H9 (cell line): ENCODE data around the gene CYP39A1. TPM values are rescaled to one million over a fixed set of nuclear protein-coding genes. Genes with fewer than 3 reads are reported as not detected.

Source experiments
- DNase-seq: peaks from one replicate; pipeline ENCODE4 v3.0.0-alpha.2; 2017
- H2AFZ ChIP-seq: one replicate; pipeline ENCODE4 v1.6.1; 2013; ENCODE audit warnings: mild to moderate bottlenecking, low read length, control low read depth, moderate library complexity
- H2AK5ac ChIP-seq: 2 replicates; pipeline ENCODE4 v1.6.1; 2013; ENCODE audit warnings: low read length, control low read depth, mixed read lengths; ENCODE audit not compliant: insufficient read length
- H2BK120ac ChIP-seq: one replicate; pipeline ENCODE4 v1.6.1; 2013; ENCODE audit warnings: low read depth, mild to moderate bottlenecking, low read length, control low read depth, inconsistent platforms; ENCODE audit not compliant: poor library complexity, severe bottlenecking
- H2BK12ac ChIP-seq: 2 replicates; pipeline ENCODE4 v1.6.1; 2013; ENCODE audit warnings: low read length, control low read depth, mixed read lengths, low read depth; ENCODE audit not compliant: insufficient read length
- H2BK15ac ChIP-seq: 2 replicates; pipeline ENCODE4 v1.6.1; 2013; ENCODE audit warnings: low read depth, low read length, control low read depth
- H2BK20ac ChIP-seq: one replicate; pipeline ENCODE4 v1.6.1; 2013; ENCODE audit warnings: low read depth, mild to moderate bottlenecking, low read length, control low read depth, inconsistent platforms; ENCODE audit not compliant: poor library complexity, severe bottlenecking
- H2BK5ac ChIP-seq: 2 replicates; pipeline ENCODE4 v1.6.1; 2013; ENCODE audit warnings: low read length, control low read depth, mixed read lengths; ENCODE audit not compliant: insufficient read length
- H3K14ac ChIP-seq: 2 replicates; pipeline ENCODE4 v1.6.1; 2013; ENCODE audit warnings: low read length, control low read depth; ENCODE audit not compliant: insufficient read depth
- H3K18ac ChIP-seq: 2 replicates; pipeline ENCODE4 v1.6.1; 2013; ENCODE audit warnings: low read depth, mild to moderate bottlenecking, mixed read lengths, low read length, control low read depth; ENCODE audit not compliant: insufficient read length
- H3K23ac ChIP-seq: 2 replicates; pipeline ENCODE4 v1.6.1; 2013; ENCODE audit warnings: low read length, control low read depth, mixed read lengths, low read depth; ENCODE audit not compliant: insufficient read length
- H3K23me2 ChIP-seq: 2 replicates; pipeline ENCODE4 v1.6.1; 2013; ENCODE audit warnings: low read depth, mild to moderate bottlenecking, mixed read lengths, low read length, control low read depth; ENCODE audit not compliant: insufficient read length, poor library complexity, severe bottlenecking
- H3K27ac ChIP-seq: 2 replicates; pipeline ENCODE4 v1.5.1; 2013; ENCODE audit warnings: low read length, control low read depth, mixed read lengths, low read depth; ENCODE audit not compliant: insufficient read length
- H3K27me3 ChIP-seq: 2 replicates; pipeline ENCODE4 v1.6.1; 2013; ENCODE audit warnings: low read length, control low read depth, inconsistent platforms; ENCODE audit not compliant: insufficient read depth
- H3K4ac ChIP-seq: 2 replicates; pipeline ENCODE4 v1.6.1; 2013; ENCODE audit warnings: low read depth, mild to moderate bottlenecking, control low read depth, inconsistent platforms, low read length, moderate library complexity
- H3K4me1 ChIP-seq: 2 replicates; pipeline ENCODE4 v1.6.1; 2013; ENCODE audit warnings: low read length, control low read depth, inconsistent platforms; ENCODE audit not compliant: insufficient read depth
- H3K4me2 ChIP-seq: 2 replicates; pipeline ENCODE4 v1.6.1; 2013; ENCODE audit warnings: low read length, control low read depth, mixed read lengths; ENCODE audit not compliant: insufficient read length, insufficient read depth
- H3K56ac ChIP-seq: 2 replicates; pipeline ENCODE4 v1.6.1; 2013; ENCODE audit warnings: low read depth, mild to moderate bottlenecking, mixed read lengths, low read length, control low read depth; ENCODE audit not compliant: insufficient read length
- H3K79me1 ChIP-seq: 2 replicates; pipeline ENCODE4 v1.6.1; 2013; ENCODE audit warnings: low read depth, mild to moderate bottlenecking, moderate library complexity, low read length, control low read depth, inconsistent platforms; ENCODE audit not compliant: insufficient read depth, poor library complexity, severe bottlenecking
- H3K79me2 ChIP-seq: 2 replicates; pipeline ENCODE4 v1.6.1; 2013; ENCODE audit warnings: low read length, control low read depth, inconsistent platforms; ENCODE audit not compliant: insufficient read depth
- H3K9ac ChIP-seq: 2 replicates; pipeline ENCODE4 v1.6.1; 2013; ENCODE audit warnings: low read length, control low read depth, mixed read lengths; ENCODE audit not compliant: insufficient read length; ENCODE audit errors: extremely low read depth
- H3K9me3 ChIP-seq: one replicate; pipeline ENCODE4 v1.6.1; 2013; ENCODE audit warnings: low read depth, low read length, inconsistent platforms; ENCODE audit not compliant: control insufficient read depth
- H3T11ph ChIP-seq: one replicate; pipeline ENCODE4 v1.6.1; 2013; ENCODE audit warnings: mild to moderate bottlenecking, low read length, control low read depth, inconsistent platforms
- H4K20me1 ChIP-seq: one replicate; pipeline ENCODE4 v1.6.1; 2013; ENCODE audit not compliant: control insufficient read depth, insufficient read length, insufficient read depth
- H4K5ac ChIP-seq: 2 replicates; pipeline ENCODE4 v1.6.1; 2013; ENCODE audit warnings: low read depth, mild to moderate bottlenecking, mixed read lengths, low read length, control low read depth; ENCODE audit not compliant: insufficient read length
- H4K8ac ChIP-seq: replicated peaks from 2 replicates; pipeline ENCODE4 v1.6.1; 2013; ENCODE audit warnings: low read length, control low read depth, mixed read lengths, low read depth; ENCODE audit not compliant: insufficient read length
- H4K91ac ChIP-seq: 2 replicates; pipeline ENCODE4 v1.6.1; 2013; ENCODE audit warnings: low read depth, mild to moderate bottlenecking, moderate library complexity, mixed read lengths, low read length, control low read depth; ENCODE audit not compliant: insufficient read length
- H3K27ac Mint-ChIP-seq, 3 experiments: 2 replicates in 2 of 3; 3 replicates in 1 of 3; pipeline ENCODE4 v1.8.0; 2020 to 2021; ENCODE audit warnings: mixed read lengths in 3 of 3, mild to moderate bottlenecking in 1 of 3, moderate library complexity in 1 of 3
- H3K27me3 Mint-ChIP-seq: 2 replicates; pipeline ENCODE4 v1.8.0; 2021; ENCODE audit warnings: low read depth, mild to moderate bottlenecking, moderate library complexity, mixed read lengths
- H3K36me3 Mint-ChIP-seq, 3 experiments: 2 replicates in 2 of 3; 3 replicates in 1 of 3; pipeline ENCODE4 v1.8.0; 2020 to 2021; ENCODE audit warnings: low read depth in 3 of 3, mixed read lengths in 3 of 3; ENCODE audit not compliant: insufficient read depth in 1 of 3
- H3K4me1 Mint-ChIP-seq, 2 experiments: 2 replicates each; pipeline ENCODE4 v1.8.0; 2020; ENCODE audit warnings: mixed read lengths in 2 of 2
- H3K4me3 Mint-ChIP-seq, 2 experiments: 2 replicates in 1 of 2; 3 replicates in 1 of 2; pipeline ENCODE4 v1.8.0; 2020 to 2021; ENCODE audit warnings: mild to moderate bottlenecking in 2 of 2, mixed read lengths in 2 of 2, moderate library complexity in 1 of 2
- H3K9me3 Mint-ChIP-seq, 2 experiments: 2 replicates in 1 of 2; 3 replicates in 1 of 2; pipeline ENCODE4 v1.8.0; 2020; ENCODE audit warnings: mild to moderate bottlenecking in 2 of 2, mixed read lengths in 2 of 2, moderate library complexity in 1 of 2
- WGBS: extraction: QIAGEN DNeasy Blood & Tissue Kit; methylation state at CpG from one replicate; pipeline ENCODE4 v1.1.7; 2013; ENCODE audit warnings: missing lambda C conversion rate, low lambda C conversion rate, mixed read lengths; ENCODE audit not compliant: insufficient read length; ENCODE audit errors: extremely low coverage; 5-methylcytosine and 5-hydroxymethylcytosine counted together
- total RNA-seq: library from RNA; stranded (reverse); gene quantifications from 2 replicates; pipeline ENCODE4 v1.2.1, GENCODE V29; 2021
- TF ChIP-seq, protein P1 (sequence below): fragments of 200-600 bp; sonication (generic); conservative IDR thresholded peaks from 3 replicates; pipeline ENCODE4 v1.8.0; 2021; ENCODE audit warnings: antibody characterized with exemption, mild to moderate bottlenecking

The CYP39A1 gene
- total RNA-seq, 1 experiment from 2014 or later: 0.50 TPM

DNA sequence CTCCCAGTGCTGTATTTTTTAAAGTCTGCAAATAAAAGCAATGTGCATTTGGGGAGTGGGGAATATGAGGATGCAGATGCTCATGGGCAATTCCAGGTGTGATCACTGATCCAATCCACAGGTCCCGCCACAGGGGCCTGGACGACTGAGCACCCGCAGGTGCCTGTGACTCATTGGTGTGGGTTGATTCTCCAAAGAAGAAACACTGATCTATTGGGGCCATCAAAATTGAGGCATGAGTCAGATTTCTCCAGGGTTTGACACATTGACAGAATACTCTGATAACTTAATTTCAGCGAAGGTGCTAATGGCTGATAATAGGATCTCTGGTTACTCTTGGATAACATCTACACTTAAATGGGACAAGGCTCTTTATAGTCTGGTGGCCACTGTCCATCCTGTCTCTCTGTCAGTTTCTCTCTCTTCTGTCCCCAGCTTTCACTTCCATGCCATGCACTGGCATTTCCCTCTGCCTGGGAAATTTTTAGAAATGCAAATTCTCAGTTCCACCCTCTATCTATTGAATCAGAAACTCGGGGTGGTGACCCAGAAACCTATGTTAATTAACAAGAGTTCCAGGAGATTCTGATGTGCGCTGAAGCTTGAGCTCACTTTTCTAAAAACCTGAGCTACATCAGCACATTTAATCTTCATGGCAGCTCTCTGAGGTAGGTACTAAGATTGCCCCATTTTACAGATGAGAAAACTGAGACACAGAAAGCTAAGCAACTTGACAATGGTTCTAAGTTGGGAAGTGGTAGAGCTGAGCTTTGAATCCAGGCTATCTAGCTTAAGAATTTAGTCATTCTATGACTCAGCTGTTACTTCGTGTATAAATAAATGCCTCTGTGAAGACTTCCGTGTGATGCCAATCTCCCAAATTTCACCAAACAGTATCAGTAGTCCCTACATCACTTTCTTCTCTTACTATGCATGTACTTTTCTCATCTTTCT is 151.2 kb downstream of the CYP39A1 start:
- Histone ChIP-seq H2BK12ac (no peak overlapping the region), H4K91ac (no peak overlapping the region), H3K18ac (no peak overlapping the region), H3K23me2 (no peaks in the 10 kb centered on the region), H3K9me3 (no peaks in the 10 kb centered on the region), H4K8ac (no peak overlapping the region), H3K4me1 (no peaks in the 10 kb centered on the region), H3K56ac (no peak overlapping the region), H3K14ac (no peak overlapping the region), H4K5ac (no peak overlapping the region), H3K23ac (no peak overlapping the region), H3K27ac (no peak overlapping the region), H3K9ac (no peak overlapping the region), H3K79me1 (no peaks in the 10 kb centered on the region), H2AK5ac (no peak overlapping the region), H3K27me3 (no peaks in the 10 kb centered on the region), H3T11ph (no peak overlapping the region), H2BK120ac (no peak overlapping the region), H2AFZ (no peak overlapping the region), H2BK5ac (no peak overlapping the region), H4K20me1 (no peaks in the 10 kb centered on the region), H2BK15ac (no peak overlapping the region; the same call in 1 of the 2 replicates), H2BK20ac (no peak overlapping the region), H3K4ac (no peak overlapping the region), H3K79me2 (no peaks in the 10 kb centered on the region; the same call in 1 of the 2 replicates), H3K4me2 (no peak overlapping the region)
- Mint-ChIP-seq H3K9me3 (no peaks in the 10 kb centered on the region), H3K27ac (no peak overlapping the region), H3K27me3 (no peaks in the 10 kb centered on the region), H3K4me1 (no peaks in the 10 kb centered on the region), H3K36me3 (no peaks in the 10 kb centered on the region), H3K4me3 (no peak overlapping the region)
- DNase-seq: no peak
- no CpG with 5 or more reads among the region's 8 CpGs for WGBS
- TF ChIP-seq, protein P1, sequence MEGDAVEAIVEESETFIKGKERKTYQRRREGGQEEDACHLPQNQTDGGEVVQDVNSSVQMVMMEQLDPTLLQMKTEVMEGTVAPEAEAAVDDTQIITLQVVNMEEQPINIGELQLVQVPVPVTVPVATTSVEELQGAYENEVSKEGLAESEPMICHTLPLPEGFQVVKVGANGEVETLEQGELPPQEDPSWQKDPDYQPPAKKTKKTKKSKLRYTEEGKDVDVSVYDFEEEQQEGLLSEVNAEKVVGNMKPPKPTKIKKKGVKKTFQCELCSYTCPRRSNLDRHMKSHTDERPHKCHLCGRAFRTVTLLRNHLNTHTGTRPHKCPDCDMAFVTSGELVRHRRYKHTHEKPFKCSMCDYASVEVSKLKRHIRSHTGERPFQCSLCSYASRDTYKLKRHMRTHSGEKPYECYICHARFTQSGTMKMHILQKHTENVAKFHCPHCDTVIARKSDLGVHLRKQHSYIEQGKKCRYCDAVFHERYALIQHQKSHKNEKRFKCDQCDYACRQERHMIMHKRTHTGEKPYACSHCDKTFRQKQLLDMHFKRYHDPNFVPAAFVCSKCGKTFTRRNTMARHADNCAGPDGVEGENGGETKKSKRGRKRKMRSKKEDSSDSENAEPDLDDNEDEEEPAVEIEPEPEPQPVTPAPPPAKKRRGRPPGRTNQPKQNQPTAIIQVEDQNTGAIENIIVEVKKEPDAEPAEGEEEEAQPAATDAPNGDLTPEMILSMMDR: no peak
